ENCODE data around the gene CTCF.

- TF ChIP-seq CTCF (conservative IDR thresholded peaks at IDR 0.05; ENCODE audit: low read depth, low read length) (no peak), EZH2phosphoT487 (IDR thresholded peaks at IDR 0.05; ENCODE audit: borderline replicate concordance, low read length) (no peak), EZH2 (IDR thresholded peaks at IDR 0.05; ENCODE audit: low read length, unreplicated experiment) (no peak)
Observed at GRCh38 chr16:67593288-67593687, 31.0 kb downstream of the CTCF start.
